Transverse colon (tissue), 4 donors: ENCODE data around the gene RD3L.

Experiments used
- POLR2A ChIP-seq: fragments of 450-650 bp; IDR thresholded peaks from one replicate; pipeline ENCODE4 v1.6.1; 2016; ENCODE audit warnings: antibody characterized with exemption, mild to moderate bottlenecking, moderate library complexity
- POLR2AphosphoS5 ChIP-seq, 3 donors: sonication (generic); formaldehyde crosslinking; IDR thresholded peaks; one replicate each; pipeline ENCODE4 v1.6.1; 2016; ENCODE audit warnings: antibody characterized with exemption in 3 of 3
- TF ChIP-seq, protein P1 (sequence below), 5 experiments: fragments of 200-600 bp in 3 of 5; fragments of 450-650 bp in 2 of 5; sonication (generic) in 3 of 5; IDR thresholded peaks; 1 replicate in 2 of 5; 2 replicates in 3 of 5; pipeline ENCODE4 v1.5.1; 2016 to 2017; ENCODE audit warnings: antibody characterized with exemption in 5 of 5, inconsistent platforms in 3 of 5, mild to moderate bottlenecking in 2 of 5, moderate library complexity in 1 of 5

- TF ChIP-seq, protein P1, sequence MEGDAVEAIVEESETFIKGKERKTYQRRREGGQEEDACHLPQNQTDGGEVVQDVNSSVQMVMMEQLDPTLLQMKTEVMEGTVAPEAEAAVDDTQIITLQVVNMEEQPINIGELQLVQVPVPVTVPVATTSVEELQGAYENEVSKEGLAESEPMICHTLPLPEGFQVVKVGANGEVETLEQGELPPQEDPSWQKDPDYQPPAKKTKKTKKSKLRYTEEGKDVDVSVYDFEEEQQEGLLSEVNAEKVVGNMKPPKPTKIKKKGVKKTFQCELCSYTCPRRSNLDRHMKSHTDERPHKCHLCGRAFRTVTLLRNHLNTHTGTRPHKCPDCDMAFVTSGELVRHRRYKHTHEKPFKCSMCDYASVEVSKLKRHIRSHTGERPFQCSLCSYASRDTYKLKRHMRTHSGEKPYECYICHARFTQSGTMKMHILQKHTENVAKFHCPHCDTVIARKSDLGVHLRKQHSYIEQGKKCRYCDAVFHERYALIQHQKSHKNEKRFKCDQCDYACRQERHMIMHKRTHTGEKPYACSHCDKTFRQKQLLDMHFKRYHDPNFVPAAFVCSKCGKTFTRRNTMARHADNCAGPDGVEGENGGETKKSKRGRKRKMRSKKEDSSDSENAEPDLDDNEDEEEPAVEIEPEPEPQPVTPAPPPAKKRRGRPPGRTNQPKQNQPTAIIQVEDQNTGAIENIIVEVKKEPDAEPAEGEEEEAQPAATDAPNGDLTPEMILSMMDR (IDR thresholded peaks at IDR 0.05) = no peak
- no peak for TF ChIP-seq POLR2AphosphoS5 (IDR thresholded peaks at IDR 0.05)
- no peak for TF ChIP-seq POLR2A
These were observed 25.6 kb downstream of the RD3L start for GRCh38 chr14:103916636-103917262.
